ENCODE measurements around the gene PUS10.

PUS10 gene

DNA sequence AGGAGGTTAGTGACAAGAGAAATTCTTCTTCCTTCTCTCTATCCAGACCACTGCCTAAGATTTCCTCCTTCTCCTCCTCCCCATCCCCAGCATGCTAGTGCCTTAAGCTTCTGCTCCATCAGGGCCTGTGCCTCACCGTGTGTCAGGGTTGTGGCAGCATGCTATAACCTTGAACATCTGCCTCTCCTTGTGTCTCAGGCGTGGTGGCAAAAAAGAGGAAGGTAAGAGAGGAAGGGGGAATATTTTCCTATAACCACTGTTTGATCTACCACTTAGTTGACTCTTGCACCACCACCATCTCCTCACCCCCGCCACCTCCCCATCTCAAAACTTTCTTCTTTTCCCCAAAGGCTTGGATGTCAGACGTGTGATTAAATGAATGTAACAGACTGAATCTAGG lies 38.8 kb downstream of the PUS10 start:
- H3K4me3 ChIP-seq (ENCODE audit: low read depth, low read length), result no peak overlapping the region
- TF ChIP-seq CTCF (IDR thresholded peaks at IDR 0.05; ENCODE audit: borderline replicate concordance, insufficient read depth, low read depth, low read length), result no peak

DNA sequence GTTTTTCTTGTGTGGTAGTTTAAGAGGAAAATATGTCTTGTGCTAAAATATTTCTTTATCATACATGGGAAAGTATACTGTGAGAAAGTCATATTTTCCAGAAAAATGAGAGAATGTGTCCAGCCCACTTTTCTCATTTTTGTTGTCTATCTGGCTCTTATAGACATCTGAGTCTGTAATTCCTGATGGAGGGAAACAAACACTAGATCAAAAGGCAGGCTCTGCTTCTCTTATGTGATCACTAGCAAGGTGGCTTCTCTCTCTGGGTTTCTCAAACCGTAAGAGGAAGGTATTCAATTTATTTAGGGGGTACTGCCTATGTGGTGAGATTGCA lies 40.5 kb downstream of the PUS10 start:
- TF ChIP-seq CTCF (IDR thresholded peaks at IDR 0.05; ENCODE audit: borderline replicate concordance, insufficient read depth, low read depth, low read length), result no peak
- no peak overlapping the region for H3K4me3 ChIP-seq (ENCODE audit: low read depth, low read length)

- no peak for TF ChIP-seq CTCF (IDR thresholded peaks at IDR 0.05; ENCODE audit: borderline replicate concordance, insufficient read depth, low read depth, low read length)
- H3K4me3 ChIP-seq (ENCODE audit: low read depth, low read length), result no peak overlapping the region
These were observed 41.0 kb downstream of the PUS10 start for GRCh38 chr2:60976875-60977561.

- no peak for TF ChIP-seq CTCF (IDR thresholded peaks at IDR 0.05; ENCODE audit: borderline replicate concordance, insufficient read depth, low read depth, low read length)
- H3K4me3 ChIP-seq (ENCODE audit: low read depth, low read length), result no peak overlapping the region
These were observed 41.7 kb downstream of the PUS10 start for GRCh38 chr2:60976256-60976850.

GRCh38 chr2:60974652-60975051 lies 43.4 kb downstream of the PUS10 start:
- no peak for TF ChIP-seq CTCF (IDR thresholded peaks at IDR 0.05; ENCODE audit: borderline replicate concordance, insufficient read depth, low read depth, low read length)
- H3K4me3 ChIP-seq (ENCODE audit: low read depth, low read length), result no peak overlapping the region

- no peak for TF ChIP-seq CTCF (IDR thresholded peaks at IDR 0.05; ENCODE audit: borderline replicate concordance, insufficient read depth, low read depth, low read length)
- H3K4me3 ChIP-seq (ENCODE audit: low read depth, low read length), result no peak overlapping the region
These were observed 44.4 kb downstream of the PUS10 start for GRCh38 chr2:60973705-60974104.
